ENCODE results near the gene PPP1R8. TPM values are rescaled to one million over a fixed set of nuclear protein-coding genes. Genes with fewer than 3 reads are reported as not detected.

PPP1R8 gene
- total and polyA plus RNA-seq, 5 donors from 2014 or later = 23.3 to 45.5 (median 41.2) TPM

- Histone ChIP-seq H3K4me3 (ENCODE audit: low read depth, low read length) (no peak overlapping the region), H3K4me1 (ENCODE audit: control insufficient read depth, insufficient read depth, low read length, poor library complexity, severe bottlenecking) (peaks cover 10% of the 10 kb centered on the region), H3K9me3 (ENCODE audit: control insufficient read depth in 2 of 2, low read length in 2 of 2) (no peaks in the 10 kb centered on the region), H3K27ac (ENCODE audit: insufficient read depth, low read length, poor library complexity, severe bottlenecking) (no peak overlapping the region), H3K36me3 (ENCODE audit: control insufficient read depth, insufficient read depth, low read length) (no peaks in the 10 kb centered on the region), H3K27me3 (ENCODE audit: control insufficient read depth, insufficient read depth, low read length) (no peaks in the 10 kb centered on the region)
- H3K9me3 Mint-ChIP-seq = no peaks in the 10 kb centered on the region
- H3K4me3 Mint-ChIP-seq = no peak overlapping the region
- ATAC-seq (ENCODE audit: low read depth in 2 of 2) (peak; percentile 95 to 99), DNase-seq (peak; percentile 68 to 85 (median 82))
- no peaks in the 10 kb centered on the region for H3K36me3 Mint-ChIP-seq
- peaks cover 0 to 25% (median 9%) of the 10 kb centered on the region in 4 donors for H3K4me1 Mint-ChIP-seq
- H3K27ac Mint-ChIP-seq = peak overlapping the region in 2 of 3 donors; percentile 65 to 82
- H3K27me3 Mint-ChIP-seq = no peaks in the 10 kb centered on the region
Observed at GRCh38 chr1:27858072-27858948, 27.7 kb downstream of the PPP1R8 start.

- Histone ChIP-seq H3K4me1 (ENCODE audit: control insufficient read depth, insufficient read depth, low read length, poor library complexity, severe bottlenecking) (peaks cover 18% of the 10 kb centered on the region), H3K27me3 (ENCODE audit: control insufficient read depth, insufficient read depth, low read length) (no peaks in the 10 kb centered on the region), H3K36me3 (ENCODE audit: control insufficient read depth, insufficient read depth, low read length) (no peaks in the 10 kb centered on the region), H3K4me3 (ENCODE audit: low read depth, low read length) (no peak overlapping the region), H3K27ac (ENCODE audit: insufficient read depth, low read length, poor library complexity, severe bottlenecking) (no peak overlapping the region), H3K9me3 (ENCODE audit: control insufficient read depth in 2 of 2, low read length in 2 of 2) (no peaks in the 10 kb centered on the region)
- Mint-ChIP-seq H3K36me3 (no peaks in the 10 kb centered on the region), H3K4me3 (no peak overlapping the region), H3K4me1 (peaks cover 0 to 31% (median 12%) of the 10 kb centered on the region in 4 donors), H3K9me3 (no peaks in the 10 kb centered on the region), H3K27ac (no peak overlapping the region), H3K27me3 (no peaks in the 10 kb centered on the region)
- no peak for DNase-seq
- ATAC-seq (ENCODE audit: low read depth in 2 of 2) = no peak
Observed at GRCh38 chr1:27858949-27859576, 28.5 kb downstream of the PPP1R8 start.

- Mint-ChIP-seq H3K27ac (peak overlapping the region in 2 of 3 donors; percentile 60 to 75), H3K27me3 (no peaks in the 10 kb centered on the region)
- H3K27ac ChIP-seq (ENCODE audit: insufficient read depth, low read length, poor library complexity, severe bottlenecking) = no peak overlapping the region
Observed at GRCh38 chr1:27861436-27861835, 30.9 kb downstream of the PPP1R8 start.

DNA sequence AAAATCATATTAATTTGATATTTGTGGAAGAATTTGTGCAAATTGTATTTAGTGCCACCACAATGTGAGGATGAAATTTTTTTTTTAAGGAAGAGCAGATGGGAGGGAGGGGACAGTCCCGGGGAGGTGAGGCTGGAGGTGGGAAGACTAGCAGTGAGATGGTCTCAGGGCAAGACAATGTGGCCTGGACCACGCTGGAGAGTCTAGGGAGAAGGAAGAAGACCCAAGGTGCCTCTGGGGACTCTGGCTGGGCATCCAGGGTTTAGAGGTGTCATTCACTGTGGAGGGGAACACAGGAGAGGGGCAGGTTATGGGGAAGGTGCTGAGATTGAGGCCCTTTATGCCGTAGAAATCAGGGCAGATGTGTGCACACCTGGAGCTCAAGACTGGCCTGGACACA is 31.4 kb downstream of the PPP1R8 start:
- Mint-ChIP-seq H3K27me3 (no peaks in the 10 kb centered on the region), H3K4me1 (peaks cover 2 to 50% (median 16%) of the 10 kb centered on the region in 4 donors), H3K4me3 (no peak overlapping the region), H3K36me3 (no peaks in the 10 kb centered on the region), H3K27ac (no peak overlapping the region), H3K9me3 (peaks cover 0 to under 1% (median 0%) of the 10 kb centered on the region in 7 donors)
- Histone ChIP-seq H3K4me3 (ENCODE audit: low read depth, low read length) (no peak overlapping the region), H3K4me1 (ENCODE audit: control insufficient read depth, insufficient read depth, low read length, poor library complexity, severe bottlenecking) (peaks cover 23% of the 10 kb centered on the region), H3K27ac (ENCODE audit: insufficient read depth, low read length, poor library complexity, severe bottlenecking) (no peak overlapping the region), H3K27me3 (ENCODE audit: control insufficient read depth, insufficient read depth, low read length) (no peaks in the 10 kb centered on the region), H3K36me3 (ENCODE audit: control insufficient read depth, insufficient read depth, low read length) (no peaks in the 10 kb centered on the region), H3K9me3 (ENCODE audit: control insufficient read depth in 2 of 2, low read length in 2 of 2) (no peaks in the 10 kb centered on the region)
- DNase-seq (no peak), ATAC-seq (ENCODE audit: low read depth in 2 of 2) (no peak)

More at GRCh38 chr1:27861436-27861835, 30.9 kb downstream of the PPP1R8 start:
- H3K27me3 ChIP-seq (ENCODE audit: control insufficient read depth, insufficient read depth, low read length) = no peaks in the 10 kb centered on the region
- H3K36me3 ChIP-seq (ENCODE audit: control insufficient read depth, insufficient read depth, low read length) = no peaks in the 10 kb centered on the region
- peaks cover 23% of the 10 kb centered on the region for H3K4me1 ChIP-seq (ENCODE audit: control insufficient read depth, insufficient read depth, low read length, poor library complexity, severe bottlenecking)
- H3K9me3 ChIP-seq (ENCODE audit: control insufficient read depth in 2 of 2, low read length in 2 of 2) = no peaks in the 10 kb centered on the region
- Mint-ChIP-seq H3K36me3 (no peaks in the 10 kb centered on the region), H3K9me3 (no peaks in the 10 kb centered on the region), H3K4me1 (peaks cover 0 to 47% (median 15%) of the 10 kb centered on the region in 4 donors), H3K4me3 (peak overlapping the region in 1 of 4 donors; percentile 38)
- ATAC-seq (ENCODE audit: low read depth in 2 of 2) (no peak), DNase-seq (no peak)
- no peak overlapping the region for H3K4me3 ChIP-seq (ENCODE audit: low read depth, low read length)

DNA sequence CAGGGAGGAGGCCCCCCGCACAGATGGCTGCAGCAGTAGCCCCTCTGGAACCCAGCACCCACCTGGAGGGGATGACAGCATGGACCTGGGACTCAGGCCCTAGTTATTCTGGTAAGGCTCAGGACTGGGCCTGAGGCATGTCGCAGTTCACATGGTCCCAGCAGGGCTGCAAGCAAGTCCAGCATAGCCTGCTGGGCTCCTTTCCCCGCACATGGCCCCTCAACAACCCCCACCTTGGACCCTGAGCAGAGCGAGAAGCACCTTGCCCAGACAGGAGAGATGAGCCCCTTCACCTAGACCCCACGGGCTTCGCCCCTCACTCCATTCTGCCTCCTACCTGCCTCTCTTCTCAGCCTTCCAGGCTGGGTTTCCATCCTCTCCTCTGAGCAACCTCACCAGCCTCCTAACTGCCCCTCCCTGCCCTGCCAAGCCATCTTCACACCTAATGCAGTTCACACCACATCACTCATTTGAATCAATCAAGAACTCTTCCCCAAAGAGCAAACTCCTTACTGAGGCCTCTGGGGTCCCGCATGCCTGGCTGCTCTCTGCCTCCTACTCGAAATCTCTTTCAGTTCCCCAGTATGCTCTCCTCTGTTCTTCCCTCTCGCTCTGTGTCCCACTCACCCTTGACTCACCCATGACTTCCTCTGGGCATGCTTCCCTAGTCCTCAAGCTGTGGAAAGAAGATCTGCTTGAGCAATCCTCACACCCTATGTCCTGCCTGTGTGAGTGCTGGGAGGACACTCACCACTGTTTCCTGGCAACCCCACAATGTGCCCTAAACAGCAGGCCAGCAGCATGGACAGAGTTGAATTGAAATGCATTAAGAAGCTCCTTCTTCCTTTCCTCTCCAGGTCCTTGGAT is 32.3 kb downstream of the PPP1R8 start:
- Mint-ChIP-seq H3K4me1 (peaks cover 6 to 56% (median 20%) of the 10 kb centered on the region in 4 donors), H3K27ac (peak overlapping the region; percentile 71 to 89 (median 84)), H3K27me3 (no peaks in the 10 kb centered on the region), H3K36me3 (no peaks in the 10 kb centered on the region), H3K9me3 (peaks cover 0 to 2% (median 0%) of the 10 kb centered on the region in 7 donors), H3K4me3 (peak overlapping the region in 1 of 4 donors; percentile 14)
- ATAC-seq (ENCODE audit: low read depth in 2 of 2) = peak; percentile 40 to 46
- H3K4me3 ChIP-seq (ENCODE audit: low read depth, low read length) = no peak overlapping the region
- no peak overlapping the region for H3K27ac ChIP-seq (ENCODE audit: insufficient read depth, low read length, poor library complexity, severe bottlenecking)
- peaks cover 23% of the 10 kb centered on the region for H3K4me1 ChIP-seq (ENCODE audit: control insufficient read depth, insufficient read depth, low read length, poor library complexity, severe bottlenecking)
- H3K36me3 ChIP-seq (ENCODE audit: control insufficient read depth, insufficient read depth, low read length) = no peaks in the 10 kb centered on the region
- H3K27me3 ChIP-seq (ENCODE audit: control insufficient read depth, insufficient read depth, low read length) = no peaks in the 10 kb centered on the region
- no peak for DNase-seq
- H3K9me3 ChIP-seq (ENCODE audit: control insufficient read depth in 2 of 2, low read length in 2 of 2) = no peaks in the 10 kb centered on the region

- H3K4me3 ChIP-seq (ENCODE audit: low read depth, low read length) = no peak overlapping the region
- DNase-seq = no peak
- H3K27ac Mint-ChIP-seq = peak overlapping the region; percentile 80 to 89 (median 81)
Observed at GRCh38 chr1:27863538-27863915, 32.9 kb downstream of the PPP1R8 start.

DNA sequence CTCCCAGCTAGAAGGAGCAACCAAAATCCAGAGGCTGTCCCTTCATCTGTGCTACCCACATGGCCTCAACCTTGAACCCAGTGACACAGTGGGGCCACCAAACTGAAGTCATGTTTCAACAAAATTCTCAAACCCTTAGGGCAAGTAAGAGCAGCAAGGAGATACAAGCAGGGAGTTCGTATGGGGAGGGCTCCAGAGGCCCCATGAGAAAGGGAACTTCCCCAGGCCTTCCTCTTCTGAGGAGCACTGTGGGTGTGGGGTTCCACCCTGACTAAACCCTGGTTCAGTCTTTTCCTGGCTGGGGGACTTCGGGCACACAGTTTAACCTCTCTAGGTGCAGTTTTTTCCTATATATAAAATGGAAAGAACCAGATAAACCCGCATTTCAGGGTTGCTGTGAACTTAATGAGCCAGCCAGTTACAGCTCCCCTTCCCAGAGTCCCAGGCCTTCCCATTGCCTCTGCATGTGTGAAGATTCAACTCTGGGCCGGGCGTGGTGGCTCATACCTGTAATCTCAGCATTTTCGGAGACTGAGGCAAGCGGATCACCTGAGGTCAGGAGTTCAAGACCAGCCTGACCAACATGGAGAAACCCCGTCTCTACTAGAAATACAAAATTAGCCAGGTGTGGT is 33.8 kb downstream of the PPP1R8 start:
- Histone ChIP-seq H3K27ac (ENCODE audit: insufficient read depth, low read length, poor library complexity, severe bottlenecking) (peak overlapping the region; percentile 41), H3K9me3 (ENCODE audit: control insufficient read depth in 2 of 2, low read length in 2 of 2) (no peaks in the 10 kb centered on the region), H3K4me1 (ENCODE audit: control insufficient read depth, insufficient read depth, low read length, poor library complexity, severe bottlenecking) (peaks cover 32% of the 10 kb centered on the region), H3K4me3 (ENCODE audit: low read depth, low read length) (peak overlapping the region; percentile 10), H3K27me3 (ENCODE audit: control insufficient read depth, insufficient read depth, low read length) (no peaks in the 10 kb centered on the region), H3K36me3 (ENCODE audit: control insufficient read depth, insufficient read depth, low read length) (no peaks in the 10 kb centered on the region)
- Mint-ChIP-seq H3K4me1 (peaks cover 6 to 61% (median 31%) of the 10 kb centered on the region in 4 donors), H3K36me3 (no peaks in the 10 kb centered on the region), H3K9me3 (peaks cover 0 to 2% (median 0%) of the 10 kb centered on the region in 7 donors), H3K27me3 (no peaks in the 10 kb centered on the region), H3K4me3 (peak overlapping the region in 3 of 4 donors; percentile 10 to 77 (median 71)), H3K27ac (peak overlapping the region; percentile 80 to 89 (median 81))
- peak in 1 of 3 donors; percentile 39 for DNase-seq
- ATAC-seq (ENCODE audit: low read depth in 2 of 2) = no peak

More at GRCh38 chr1:27863538-27863915, 32.9 kb downstream of the PPP1R8 start:
- Histone ChIP-seq H3K27me3 (ENCODE audit: control insufficient read depth, insufficient read depth, low read length) (no peaks in the 10 kb centered on the region), H3K9me3 (ENCODE audit: control insufficient read depth in 2 of 2, low read length in 2 of 2) (no peaks in the 10 kb centered on the region), H3K27ac (ENCODE audit: insufficient read depth, low read length, poor library complexity, severe bottlenecking) (no peak overlapping the region), H3K4me1 (ENCODE audit: control insufficient read depth, insufficient read depth, low read length, poor library complexity, severe bottlenecking) (peaks cover 23% of the 10 kb centered on the region), H3K36me3 (ENCODE audit: control insufficient read depth, insufficient read depth, low read length) (no peaks in the 10 kb centered on the region)
- H3K36me3 Mint-ChIP-seq = no peaks in the 10 kb centered on the region
- H3K27me3 Mint-ChIP-seq = no peaks in the 10 kb centered on the region
- H3K9me3 Mint-ChIP-seq = peaks cover 0 to 2% (median 0%) of the 10 kb centered on the region in 7 donors
- H3K4me3 Mint-ChIP-seq = no peak overlapping the region
- peak in 1 of 2 donors; percentile 23 for ATAC-seq (ENCODE audit: low read depth in 2 of 2)
- peaks cover 6 to 59% (median 24%) of the 10 kb centered on the region in 4 donors for H3K4me1 Mint-ChIP-seq

Data from CD4-positive, CD25-positive, alpha-beta regulatory T cell (primary cell).